ENCODE data around the gene CRAMP1.
"Not testable (repeated sequence)": the region's sequence is repeated elsewhere in the genome, so short reads cannot be mapped to it uniquely, and the experiment has no call there.

The CRAMP1 gene, protein sequence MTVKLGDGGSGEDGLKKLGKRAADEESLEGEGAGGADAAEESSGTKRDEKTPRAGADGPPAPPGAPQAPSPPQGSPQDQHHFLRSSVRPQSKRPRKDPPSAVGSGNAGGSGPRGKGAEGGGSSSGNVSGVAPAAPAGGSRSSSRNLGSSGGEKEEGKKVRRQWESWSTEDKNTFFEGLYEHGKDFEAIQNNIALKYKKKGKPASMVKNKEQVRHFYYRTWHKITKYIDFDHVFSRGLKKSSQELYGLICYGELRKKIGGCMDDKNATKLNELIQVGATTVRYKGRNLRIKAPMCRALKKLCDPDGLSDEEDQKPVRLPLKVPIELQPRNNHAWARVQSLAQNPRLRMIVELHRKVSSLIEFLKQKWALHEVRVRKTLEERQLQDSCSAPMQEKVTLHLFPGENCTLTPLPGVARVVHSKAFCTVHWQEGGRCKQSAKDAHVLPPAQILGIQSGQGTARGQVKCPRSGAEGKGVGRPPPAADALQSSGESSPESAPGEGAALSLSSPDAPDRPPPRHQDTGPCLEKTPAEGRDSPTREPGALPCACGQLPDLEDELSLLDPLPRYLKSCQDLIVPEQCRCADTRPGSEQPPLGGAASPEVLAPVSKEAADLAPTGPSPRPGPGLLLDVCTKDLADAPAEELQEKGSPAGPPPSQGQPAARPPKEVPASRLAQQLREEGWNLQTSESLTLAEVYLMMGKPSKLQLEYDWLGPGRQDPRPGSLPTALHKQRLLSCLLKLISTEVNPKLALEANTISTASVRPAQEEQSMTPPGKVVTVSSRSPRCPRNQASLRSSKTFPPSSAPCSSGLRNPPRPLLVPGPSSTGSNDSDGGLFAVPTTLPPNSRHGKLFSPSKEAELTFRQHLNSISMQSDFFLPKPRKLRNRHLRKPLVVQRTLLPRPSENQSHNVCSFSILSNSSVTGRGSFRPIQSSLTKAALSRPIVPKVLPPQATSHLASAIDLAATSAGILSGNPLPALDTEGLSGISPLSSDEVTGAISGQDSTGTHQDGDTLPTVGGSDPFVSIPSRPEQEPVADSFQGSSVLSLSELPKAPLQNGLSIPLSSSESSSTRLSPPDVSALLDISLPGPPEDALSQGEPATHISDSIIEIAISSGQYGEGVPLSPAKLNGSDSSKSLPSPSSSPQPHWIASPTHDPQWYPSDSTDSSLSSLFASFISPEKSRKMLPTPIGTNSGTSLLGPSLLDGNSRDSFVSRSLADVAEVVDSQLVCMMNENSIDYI (N-terminal part only)

DNA sequence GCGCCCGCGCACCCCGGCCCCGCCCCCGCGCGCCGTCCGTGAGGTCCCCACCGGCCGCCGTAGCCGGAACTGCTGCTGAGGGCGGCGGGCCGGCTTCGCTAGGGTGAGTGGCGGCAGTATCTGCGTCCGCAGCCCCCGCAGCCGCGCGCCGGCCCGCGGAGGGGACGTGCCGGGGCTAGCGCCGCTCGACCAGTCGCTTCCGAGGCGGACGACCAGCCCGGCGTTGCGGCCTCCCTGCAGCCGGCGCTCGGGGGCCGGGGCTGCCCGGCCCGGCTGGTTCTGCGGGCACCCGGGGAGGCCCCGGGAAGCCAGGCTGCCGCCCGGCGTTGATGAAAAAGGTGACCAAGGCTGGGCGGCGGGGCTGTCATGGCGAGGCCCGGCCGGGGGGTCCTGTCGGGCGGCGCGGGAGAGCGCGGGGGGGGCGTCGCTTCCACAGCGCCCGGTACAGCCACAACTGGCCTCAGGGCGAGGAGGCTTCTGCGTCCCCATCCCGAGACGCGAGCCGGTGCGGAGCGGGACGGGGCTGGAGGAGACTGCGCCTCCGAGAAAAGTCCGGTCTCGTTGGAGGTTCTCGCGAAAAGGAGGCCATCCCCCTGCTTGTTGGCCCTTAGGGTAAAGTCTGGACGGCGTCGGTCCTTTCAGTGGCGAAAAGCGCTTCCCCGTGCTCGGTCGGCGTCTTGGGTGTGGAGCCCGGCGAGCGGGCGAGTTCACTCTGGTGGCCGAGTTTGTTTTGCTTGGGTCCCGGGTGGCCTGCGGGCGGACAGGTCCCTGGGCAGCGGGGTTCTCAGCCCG is at the start of gene CRAMP1:
CRAMP1 (plus strand) TSS at position 41 of the 792 bp plus-strand sequence. CDS start 2,280 bp downstream, outside the sequence.
- DNase-seq = peak; percentile 3 to 16

DNA sequence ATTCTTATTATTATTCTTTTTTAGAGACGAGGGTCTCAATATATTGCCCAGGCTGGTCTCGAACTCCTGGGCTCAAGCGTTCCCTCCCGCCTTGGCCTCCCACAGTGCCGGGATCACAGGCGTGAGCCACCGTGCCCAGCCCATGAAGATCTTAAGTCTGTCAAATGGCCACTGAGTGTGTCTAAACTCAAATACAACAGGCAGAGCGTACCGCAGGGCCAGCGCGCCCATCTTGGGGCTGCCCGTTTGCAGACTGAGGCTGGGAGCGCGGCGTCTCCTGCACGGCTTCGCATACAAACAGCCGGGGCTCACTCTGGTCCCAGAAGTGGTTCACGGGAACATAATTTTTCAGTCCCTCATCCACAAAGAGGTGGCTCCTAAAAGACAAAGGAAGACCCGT is 48.4 kb upstream of the CRAMP1 start:
- DNase-seq = no peak

DNA sequence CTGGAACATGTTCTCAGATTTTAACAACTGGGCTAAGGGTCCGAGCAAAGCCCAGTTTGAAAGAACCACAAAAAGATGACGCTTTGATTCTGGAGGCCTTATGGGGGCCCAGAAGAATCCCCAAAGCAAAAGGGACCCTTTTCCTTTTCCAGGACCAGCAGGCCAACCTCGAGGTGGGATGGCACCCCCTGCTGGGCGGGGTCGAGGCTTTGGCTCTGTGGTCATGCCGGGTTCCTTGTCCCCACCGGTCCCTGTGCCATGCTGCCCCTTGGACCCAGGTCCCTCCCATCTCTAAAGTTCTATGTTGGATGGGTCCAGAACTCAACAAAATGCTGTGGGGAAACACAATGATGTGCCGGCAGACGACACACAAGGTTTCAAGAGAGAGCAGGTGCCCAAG is 47.8 kb upstream of the CRAMP1 start:
- DNase-seq = no peak

DNA sequence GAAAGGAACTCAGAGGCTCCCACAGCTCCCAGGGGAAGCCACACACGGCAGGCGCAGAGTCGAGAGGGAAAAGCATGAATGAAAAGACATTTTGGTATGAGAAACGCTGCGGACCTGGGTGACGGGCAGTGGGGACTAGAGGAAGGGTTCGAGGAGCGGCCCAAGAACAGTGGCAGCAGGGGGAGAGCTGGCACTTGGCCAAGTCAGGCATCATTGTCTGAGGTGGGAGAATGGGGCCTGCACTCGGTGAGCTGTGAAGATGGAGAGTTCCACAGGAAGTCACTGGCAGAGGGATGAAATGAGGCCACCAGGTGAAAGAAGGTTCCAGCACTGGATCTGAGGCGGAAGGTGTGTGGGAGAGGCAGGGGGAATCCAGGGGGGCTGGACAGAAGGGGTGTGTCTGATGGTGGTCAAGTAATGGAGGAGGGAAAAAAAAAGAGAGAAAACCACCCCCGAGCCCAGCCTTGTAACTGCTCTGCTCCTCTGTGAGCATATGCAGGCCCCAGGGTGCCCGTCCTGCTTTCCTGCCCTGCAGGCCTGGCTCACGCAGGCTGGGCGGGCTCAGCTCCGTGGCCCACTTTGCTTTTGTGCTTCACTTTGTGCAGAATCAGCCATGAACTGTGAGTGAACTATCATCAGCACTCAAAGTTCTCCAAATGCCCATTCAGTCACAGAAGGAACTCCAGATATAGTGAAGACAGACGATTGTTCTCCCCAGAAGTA is 46.9 kb upstream of the CRAMP1 start:
- no peak for DNase-seq

DNA sequence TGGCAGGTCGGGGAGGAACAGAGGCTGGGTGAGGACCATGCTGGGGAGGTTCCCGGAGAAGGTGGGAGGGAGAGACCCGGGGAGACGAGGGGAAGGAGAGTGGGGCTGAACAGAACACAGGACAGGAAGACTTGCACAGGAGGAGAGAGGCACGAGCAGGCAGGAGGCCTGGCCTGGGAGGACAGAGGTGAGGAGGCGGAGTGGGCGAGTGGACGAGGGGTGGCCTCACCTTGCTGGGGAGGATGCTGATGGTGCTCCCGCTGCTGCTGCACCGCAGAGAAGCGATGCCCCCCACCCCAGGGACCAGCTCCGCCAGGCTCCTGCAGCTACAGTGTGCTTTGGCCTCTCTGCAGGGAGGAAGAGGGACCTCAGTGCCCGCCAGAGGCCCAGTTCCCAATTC is 44.2 kb upstream of the CRAMP1 start:
- no peak for DNase-seq

DNA sequence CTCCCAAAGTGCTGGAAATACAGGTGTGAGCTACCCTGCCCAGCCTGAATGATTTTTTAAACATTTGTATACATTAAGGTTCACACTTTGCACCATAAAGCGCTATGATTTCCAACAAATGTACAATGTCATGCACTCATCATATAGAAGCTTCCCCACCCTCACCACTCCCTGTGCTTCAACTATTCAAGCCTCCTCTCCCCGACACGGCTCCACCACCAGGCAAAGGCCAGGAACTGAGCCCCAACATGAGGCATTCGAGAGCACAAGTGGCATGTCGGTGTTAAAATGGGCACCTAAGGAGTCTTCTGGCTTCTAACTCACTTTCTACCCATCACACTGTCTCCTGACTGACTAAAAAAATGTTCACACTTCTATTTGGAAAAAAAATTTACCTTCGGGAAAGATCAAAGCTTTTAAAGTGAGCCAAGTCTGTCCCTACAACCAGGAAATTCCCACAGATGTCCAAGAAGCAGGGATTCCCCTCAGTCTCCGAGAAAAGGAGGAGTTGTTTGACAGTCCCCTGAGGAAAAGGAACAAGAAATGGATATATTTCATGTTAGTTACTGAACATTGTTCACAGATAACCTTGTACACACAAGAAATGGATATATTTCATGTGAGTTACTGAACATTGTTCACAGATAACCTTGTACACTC is 41.0 kb upstream of the CRAMP1 start:
- DNase-seq = no peak

DNA sequence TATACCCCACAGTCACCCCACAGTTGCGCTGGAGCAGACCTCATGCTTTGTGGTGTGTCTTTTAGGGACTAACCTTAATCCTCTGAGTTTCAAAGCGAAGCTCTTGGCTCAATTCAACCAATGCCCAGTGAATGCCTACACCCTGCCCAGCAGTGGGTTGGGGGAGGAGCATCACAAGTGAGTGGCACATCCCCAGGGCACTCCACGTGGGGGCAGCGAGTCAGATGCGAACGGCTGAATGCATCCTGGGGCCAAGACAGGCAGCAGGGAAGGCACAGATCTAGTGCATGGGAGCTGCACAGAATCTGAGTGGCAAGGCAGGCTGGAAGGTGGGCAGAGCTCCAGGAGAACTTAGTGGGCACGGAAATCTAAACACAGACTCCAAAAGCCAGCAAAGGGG is 39.5 kb upstream of the CRAMP1 start:
- DNase-seq = no peak

DNA sequence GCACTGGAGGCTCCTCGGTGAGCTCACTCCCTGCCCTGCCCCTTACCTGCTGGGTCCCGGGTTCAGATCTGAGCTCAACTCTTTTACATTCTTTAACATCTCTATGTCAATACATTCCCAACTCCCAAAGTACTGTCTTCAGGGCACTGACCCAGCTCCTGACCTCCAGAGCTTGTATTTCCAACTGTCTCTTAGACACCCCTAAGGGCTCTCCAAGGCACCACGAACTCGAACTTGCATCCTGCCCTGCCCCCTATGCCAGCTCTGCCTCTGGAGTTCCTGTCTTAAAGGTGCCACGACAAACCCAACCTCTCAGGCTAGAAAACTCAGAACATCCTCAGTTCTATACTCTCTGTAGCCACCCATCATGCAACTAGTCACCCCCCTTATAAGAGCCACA is 38.9 kb upstream of the CRAMP1 start:
- DNase-seq = no peak

DNA sequence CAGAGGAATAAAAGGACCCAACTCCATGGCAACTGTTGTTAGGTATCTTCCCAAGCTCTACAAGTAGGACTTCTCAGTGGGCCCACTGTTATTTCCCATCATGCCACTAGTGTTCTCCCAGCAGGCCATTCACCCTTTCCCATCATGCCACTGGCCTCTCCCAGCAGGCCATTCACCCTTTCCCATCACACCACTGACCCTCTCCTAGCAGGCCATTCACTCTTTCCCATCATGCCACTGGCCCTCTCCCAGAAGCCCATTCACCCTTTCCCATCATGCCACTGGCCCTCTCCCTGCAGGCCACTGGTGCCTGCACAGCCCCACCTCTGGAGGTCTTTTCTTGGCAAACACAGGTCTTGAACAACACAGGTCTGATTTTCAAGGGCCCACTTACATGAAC is 36.6 kb upstream of the CRAMP1 start:
- DNase-seq = no peak

DNA sequence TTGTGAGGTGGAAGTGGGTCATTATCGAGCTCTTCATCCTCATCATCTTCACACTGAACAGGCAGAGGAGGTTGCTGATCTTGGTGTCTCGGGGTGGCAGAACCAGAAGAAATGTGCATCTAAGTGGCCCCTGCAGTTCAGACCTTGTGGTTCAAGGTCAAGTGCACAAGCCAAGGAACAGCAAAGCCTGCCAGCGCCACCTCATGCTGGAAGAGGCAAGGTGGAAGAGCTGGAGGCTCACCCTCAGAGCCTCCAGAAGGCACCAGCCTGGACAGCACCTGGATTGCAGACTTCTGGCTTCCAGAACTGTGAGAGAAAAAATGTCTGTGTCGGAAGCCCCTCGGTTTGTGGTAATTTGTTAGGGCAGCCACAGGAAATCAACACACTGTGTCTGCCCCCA is 32.9 kb upstream of the CRAMP1 start:
- DNase-seq = no peak

DNA sequence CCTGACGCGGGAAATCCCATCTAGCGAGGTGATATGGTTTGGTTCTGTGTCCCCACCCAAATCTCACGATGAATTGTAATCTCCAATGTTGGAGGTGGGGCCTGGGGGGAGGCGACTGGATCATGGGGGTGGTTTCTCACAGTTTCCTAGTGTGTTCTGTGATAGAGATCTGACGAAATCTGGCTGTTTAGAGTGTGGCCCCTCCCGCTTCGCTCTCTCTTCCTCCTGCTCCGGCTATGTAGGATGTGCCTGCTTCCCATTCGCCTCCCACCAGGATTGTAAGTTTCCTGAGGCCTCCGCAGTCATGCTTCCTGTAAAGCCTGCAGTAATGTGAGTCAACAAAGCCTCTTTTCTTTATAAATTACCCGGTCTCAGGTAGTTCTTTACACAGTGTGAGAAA is 31.9 kb upstream of the CRAMP1 start:
- DNase-seq = no peak

DNA sequence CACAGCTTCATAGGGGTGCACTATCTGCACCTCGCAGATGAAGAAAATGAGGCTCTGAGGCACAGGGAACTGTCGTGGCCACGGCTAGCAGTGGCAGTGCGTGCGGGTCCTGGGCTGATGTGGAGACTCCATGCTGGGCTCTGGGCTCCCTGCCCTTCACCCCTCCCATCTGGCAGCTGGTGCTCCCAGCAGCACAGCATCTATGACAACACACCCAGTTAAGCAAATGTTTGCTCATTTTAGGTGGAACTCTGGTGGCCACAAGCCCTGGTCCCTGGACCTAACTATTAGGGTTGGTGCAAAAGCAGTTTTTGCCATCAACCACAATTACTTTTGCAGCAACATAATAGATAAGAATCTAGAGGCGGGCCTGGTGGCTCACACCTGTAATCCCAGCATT is 31.2 kb upstream of the CRAMP1 start:
- DNase-seq = no peak

DNA sequence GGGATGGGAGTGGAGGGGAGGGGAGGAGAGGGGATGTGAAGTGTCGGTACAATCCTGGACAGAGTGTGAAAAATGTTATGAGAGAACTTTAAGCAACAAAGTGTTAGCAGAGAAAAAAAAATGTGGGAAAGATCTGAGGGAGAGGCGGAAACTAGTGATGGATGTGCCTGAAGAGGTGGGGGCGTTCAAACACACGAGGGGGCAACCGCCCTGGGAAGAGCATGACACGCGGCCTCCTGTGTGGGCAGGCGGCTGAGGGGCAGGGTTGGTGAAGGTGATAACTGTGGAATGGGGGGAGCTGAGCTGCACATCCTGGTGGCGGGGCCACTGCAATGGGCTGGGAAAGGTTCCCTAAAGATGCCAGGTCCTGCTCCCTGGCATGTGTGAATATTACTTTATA is 30.4 kb upstream of the CRAMP1 start:
- no peak for DNase-seq

DNA sequence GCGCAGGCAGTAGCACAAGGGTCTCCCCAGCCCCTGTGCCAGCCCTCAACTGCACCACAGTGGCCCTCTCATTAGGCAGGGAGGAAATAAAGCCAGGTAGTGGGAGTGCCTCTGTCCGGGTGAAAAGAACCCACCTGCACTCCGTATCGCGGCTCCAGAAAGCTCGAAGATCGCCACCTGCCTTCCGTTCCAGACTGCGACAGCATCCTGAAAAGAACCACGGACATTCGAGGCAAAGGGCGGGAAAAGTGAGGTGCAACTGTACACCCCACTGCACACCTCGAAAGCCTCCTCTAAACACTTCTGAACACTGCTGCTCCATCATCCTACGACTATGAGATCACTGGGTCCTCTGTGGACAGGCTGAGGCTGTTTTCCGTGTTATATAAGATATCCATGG is 29.0 kb upstream of the CRAMP1 start:
- no peak for DNase-seq

DNA sequence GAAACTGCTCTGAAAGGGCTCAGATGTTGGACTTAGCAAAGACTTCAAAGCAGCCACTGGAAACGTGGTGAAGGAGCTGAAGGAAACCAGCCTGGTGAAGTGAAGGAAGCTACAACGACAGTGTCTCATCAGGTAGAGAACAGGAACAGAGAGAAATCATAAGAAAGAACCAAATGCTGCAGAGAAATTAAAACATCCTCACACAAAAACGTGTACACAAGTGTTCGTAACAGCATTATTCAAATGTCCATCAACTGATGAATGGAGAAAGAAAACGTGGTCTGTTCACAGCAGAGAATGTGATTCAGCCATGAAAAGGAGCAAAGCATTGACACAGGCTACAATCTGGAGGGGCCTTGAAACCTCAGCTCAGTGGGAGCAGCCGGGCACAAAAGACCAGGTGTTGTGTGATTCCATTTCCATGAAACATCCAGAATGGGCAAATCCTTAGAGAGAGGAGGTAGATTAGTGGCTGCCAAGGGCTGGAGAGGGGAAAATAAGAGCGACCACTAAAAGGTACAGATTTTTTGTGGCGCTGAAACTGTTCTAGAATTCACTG is 27.2 kb upstream of the CRAMP1 start:
- DNase-seq = no peak

DNA sequence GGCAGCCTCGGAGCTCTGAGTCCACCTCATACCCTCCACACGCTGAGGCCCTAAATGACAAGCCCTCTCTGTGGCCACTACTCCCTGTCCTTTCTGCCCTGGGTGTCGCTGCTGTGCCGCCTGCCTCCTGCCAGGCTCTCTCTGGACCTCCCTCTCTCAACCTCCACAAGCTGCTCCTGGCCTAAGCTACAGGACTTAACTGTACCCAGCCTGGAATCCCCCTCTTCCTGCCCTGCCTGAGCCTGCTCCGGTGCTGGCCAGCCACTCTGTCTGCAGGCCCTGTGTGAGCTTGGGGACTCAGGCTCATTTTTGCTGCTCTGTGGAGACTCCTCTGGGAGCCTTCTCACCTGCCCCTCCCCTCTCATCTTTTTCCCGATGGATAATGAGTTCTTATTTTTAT is 21.8 kb upstream of the CRAMP1 start:
- no peak for DNase-seq

DNA sequence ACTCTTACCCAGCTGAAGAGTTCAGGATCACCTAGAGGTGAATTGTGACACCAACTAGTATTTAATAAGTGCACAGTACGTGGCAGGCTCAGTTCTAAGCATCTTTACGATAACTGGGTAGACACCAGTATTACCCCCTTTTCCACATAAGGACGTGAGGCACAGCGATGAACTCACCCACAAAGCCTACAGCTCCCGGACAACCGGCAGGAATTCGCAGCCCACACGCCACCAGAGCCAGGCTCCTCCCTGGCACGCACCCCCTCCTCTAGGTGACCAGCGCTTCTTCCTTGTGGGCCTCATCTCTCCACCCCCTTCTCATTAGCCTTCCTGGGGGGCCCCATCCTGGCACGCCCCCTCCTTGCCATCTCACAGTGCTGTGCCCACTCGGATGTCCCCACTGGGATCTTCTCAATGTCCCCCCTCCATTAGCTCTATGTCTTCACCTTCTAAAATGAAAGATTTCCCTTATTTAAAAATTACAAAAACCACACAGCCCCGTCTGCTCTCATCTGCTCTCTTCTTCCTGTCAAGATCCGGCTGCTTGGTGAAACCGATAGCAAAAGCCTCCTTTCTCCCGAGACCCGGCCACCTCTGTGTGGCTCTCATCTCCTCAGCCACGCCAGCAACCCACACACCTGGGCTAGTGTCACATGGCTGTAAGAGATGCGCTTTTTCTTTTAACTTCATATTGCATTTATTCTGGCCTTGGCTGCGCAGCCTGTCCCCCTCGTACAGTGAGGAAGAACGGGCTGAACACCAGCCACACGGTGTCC is 21.0 kb upstream of the CRAMP1 start:
- DNase-seq = no peak

DNA sequence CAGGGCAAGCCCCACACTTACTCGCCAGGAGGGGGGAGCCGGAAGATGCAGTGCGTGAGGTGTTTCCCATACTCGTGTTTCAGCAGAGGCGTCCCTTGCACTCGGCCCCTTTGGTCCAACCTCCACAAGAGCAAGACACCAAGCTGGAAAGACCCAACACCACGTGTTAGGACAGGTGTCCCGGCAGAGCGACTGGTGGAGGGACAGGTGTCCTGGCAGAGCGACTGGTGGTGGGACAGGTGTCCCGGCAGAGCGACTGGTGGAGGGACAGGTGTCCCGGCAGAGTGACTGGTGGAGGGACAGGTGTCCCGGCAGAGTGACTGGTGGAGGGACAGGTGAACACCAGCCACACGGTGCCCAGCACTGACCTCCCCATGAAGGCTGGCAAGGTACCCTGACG is 19.7 kb upstream of the CRAMP1 start:
- DNase-seq = no peak

DNA sequence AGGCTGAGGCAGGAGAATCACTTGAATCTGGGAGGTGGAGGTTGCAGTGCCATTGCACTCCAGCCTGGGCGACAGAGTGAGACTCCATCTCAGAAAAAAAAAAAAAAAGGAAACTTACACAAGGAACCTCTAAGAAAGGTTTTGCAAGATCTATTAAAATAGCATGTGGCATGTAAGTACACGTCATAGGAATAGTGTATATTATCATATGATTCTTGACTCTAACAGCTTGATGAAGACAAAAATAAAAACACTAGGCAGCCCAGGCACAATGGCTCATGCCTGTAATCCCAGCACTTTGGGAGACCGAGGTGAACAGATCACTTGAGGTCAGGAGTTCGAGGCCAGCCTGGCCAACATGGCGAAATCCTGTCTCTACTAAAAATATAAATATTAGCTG is 16.6 kb upstream of the CRAMP1 start:
- DNase-seq = not testable (repeated sequence)

DNA sequence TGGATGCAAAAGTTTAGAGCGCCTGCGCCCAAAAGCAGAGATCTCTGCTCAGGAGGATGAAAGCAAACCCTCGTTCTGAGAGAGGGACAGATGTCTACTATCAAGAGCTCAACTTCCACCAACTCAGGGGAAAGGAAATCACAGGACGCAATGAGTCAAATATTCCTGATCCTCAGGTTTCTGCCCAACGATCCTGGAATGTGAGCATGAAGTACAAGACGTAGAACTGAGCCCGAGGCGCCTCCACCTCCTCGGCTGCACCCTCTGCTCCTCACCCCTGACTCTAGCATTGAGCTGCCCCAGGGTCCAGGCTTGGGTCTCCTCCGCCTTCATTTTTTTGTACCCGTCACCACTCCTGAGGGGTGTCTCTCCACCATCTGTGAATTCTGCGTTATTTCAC is 15.6 kb upstream of the CRAMP1 start:
- no peak for DNase-seq

Measured in activated CD4-positive, alpha-beta T cell treated with anti-CD3 and anti-CD28 coated beads for 4 hours (primary cell).